DOHH2 (cell line): ENCODE measurements around the gene MAN2B2.

Experiments used
- EZH2phosphoT487 ChIP-seq: fragments of 200-600 bp; sonication (generic); IDR thresholded peaks from 2 replicates; pipeline ENCODE4 v1.6.1; 2017; ENCODE audit warnings: borderline replicate concordance, mild to moderate bottlenecking, antibody characterized with exemption, low read length, moderate library complexity, mixed read lengths
- TF ChIP-seq, protein P1 (sequence below): fragments of 200-600 bp; sonication (generic); IDR thresholded peaks from one replicate; pipeline ENCODE4 v1.5.1; 2014; ENCODE audit warnings: antibody characterized with exemption, mild to moderate bottlenecking, low read depth, low read length; ENCODE audit not compliant: poor library complexity, severe bottlenecking

DNA sequence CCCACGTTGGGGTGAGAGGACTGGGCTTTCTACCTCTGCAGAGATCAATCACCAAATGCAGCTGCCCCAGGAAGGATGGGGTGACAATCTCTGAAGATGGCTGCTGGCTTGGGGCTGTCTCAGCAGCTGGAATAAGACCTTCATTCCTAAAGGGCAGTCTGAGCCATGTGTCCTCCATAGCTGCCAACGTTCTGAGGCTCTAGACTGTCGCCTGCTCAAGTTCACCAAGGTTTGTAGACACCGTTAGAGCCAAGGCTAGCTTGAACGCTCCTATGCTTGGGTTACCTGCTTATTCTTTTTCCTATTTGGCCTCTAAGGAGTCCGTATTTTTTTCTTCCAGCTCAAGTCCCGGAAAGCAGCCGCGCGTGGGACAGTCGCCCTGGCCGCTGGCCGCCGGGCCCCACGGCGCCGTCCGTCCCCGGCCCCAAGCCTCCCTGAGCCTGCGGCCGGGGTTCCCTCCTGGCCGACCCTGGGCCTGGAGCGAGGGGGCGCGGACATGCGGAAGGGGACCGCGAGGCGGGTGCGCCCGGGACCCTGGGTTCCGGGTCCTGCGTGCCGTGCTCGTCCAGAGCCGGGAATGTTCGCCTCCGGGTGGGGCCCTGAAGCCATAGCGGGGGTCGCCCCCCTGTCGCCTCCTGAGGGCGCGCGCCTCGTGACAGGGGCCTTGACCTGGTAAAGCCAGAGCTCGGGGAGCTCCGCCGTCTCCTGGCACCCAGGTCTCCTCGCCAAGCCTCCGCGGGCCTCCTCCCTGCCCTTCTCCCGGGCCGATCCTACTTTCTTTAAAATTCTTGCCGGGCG lies 88.8 kb downstream of the MAN2B2 start:
- TF ChIP-seq, protein P1, sequence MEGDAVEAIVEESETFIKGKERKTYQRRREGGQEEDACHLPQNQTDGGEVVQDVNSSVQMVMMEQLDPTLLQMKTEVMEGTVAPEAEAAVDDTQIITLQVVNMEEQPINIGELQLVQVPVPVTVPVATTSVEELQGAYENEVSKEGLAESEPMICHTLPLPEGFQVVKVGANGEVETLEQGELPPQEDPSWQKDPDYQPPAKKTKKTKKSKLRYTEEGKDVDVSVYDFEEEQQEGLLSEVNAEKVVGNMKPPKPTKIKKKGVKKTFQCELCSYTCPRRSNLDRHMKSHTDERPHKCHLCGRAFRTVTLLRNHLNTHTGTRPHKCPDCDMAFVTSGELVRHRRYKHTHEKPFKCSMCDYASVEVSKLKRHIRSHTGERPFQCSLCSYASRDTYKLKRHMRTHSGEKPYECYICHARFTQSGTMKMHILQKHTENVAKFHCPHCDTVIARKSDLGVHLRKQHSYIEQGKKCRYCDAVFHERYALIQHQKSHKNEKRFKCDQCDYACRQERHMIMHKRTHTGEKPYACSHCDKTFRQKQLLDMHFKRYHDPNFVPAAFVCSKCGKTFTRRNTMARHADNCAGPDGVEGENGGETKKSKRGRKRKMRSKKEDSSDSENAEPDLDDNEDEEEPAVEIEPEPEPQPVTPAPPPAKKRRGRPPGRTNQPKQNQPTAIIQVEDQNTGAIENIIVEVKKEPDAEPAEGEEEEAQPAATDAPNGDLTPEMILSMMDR = no peak
- TF ChIP-seq EZH2phosphoT487 = no peak
